Panc1 (cell line): ENCODE measurements around the gene AIG1. TPM values are rescaled to one million over a fixed set of nuclear protein-coding genes. Genes with fewer than 3 reads are reported as not detected.

Source experiments
- ATAC-seq: fragments of 200-7000 bp; cut with Tn5 transposase; 2 replicates; pipeline ENCODE4 v1.9.1; 2020; ENCODE audit warnings: mild to moderate bottlenecking, moderate library complexity
- BruUV-seq: library from RNA; stranded (reverse); fragments of 400-500 nt; replicated peaks from 2 replicates; lab custom pipeline; 2021; lab: Mats Ljungman, UMichigan
- CTCF ChIA-PET: fragments of 300-600 bp; sonication (Branson Sonifier 250); formaldehyde crosslinking; loops from one replicate; lab custom pipeline; 2022; ENCODE audit warnings: antibody characterized with exemption; lab: Charles Lee
- POLR2A ChIA-PET: fragments of 300-600 bp; sonication (Branson Sonifier 250); formaldehyde crosslinking; loops from one replicate; lab custom pipeline; 2022; ENCODE audit warnings: antibody characterized with exemption; lab: Charles Lee
- DNase-seq: peaks from one replicate; pipeline ENCODE4 v3.0.0-alpha.2; 2010; ENCODE audit warnings: low read depth, low spot score
- H3K27ac ChIP-seq: 2 replicates; pipeline ENCODE4 v1.5.1; 2011; ENCODE audit warnings: mild to moderate bottlenecking, low read length, inconsistent platforms
- H3K27me3 ChIP-seq: fragments of 200-500 bp; sonication (Bioruptor generic); 2 replicates; pipeline ENCODE4 v1.6.0; 2014; ENCODE audit warnings: low read length, inconsistent platforms; ENCODE audit not compliant: control insufficient read depth, insufficient read depth
- H3K36me3 ChIP-seq: fragments of 200-500 bp; sonication (Bioruptor generic); 2 replicates; pipeline ENCODE4 v1.5.1; 2014; ENCODE audit warnings: inconsistent platforms, mild to moderate bottlenecking, low read length, moderate library complexity; ENCODE audit not compliant: control insufficient read depth, insufficient read depth
- H3K4me1 ChIP-seq: 2 replicates; pipeline ENCODE4 v1.5.1; 2011; ENCODE audit warnings: inconsistent platforms, mild to moderate bottlenecking, low read length, moderate library complexity; ENCODE audit not compliant: control insufficient read depth, insufficient read depth
- H3K4me3 ChIP-seq, 2 experiments: 2 replicates each; pipeline ENCODE4 v1.5.1; 2011 to 2012; ENCODE audit warnings: low read depth in 2 of 2, low read length in 2 of 2, mild to moderate bottlenecking in 2 of 2, inconsistent platforms in 1 of 2, moderate library complexity in 1 of 2
- H3K9me3 ChIP-seq: fragments of 200-500 bp; sonication (Bioruptor generic); 2 replicates; pipeline ENCODE4 v1.5.1; 2014; ENCODE audit warnings: low read depth, mild to moderate bottlenecking, inconsistent platforms, low read length, moderate library complexity; ENCODE audit not compliant: control insufficient read depth, insufficient read depth
- POLR2AphosphoS5 ChIP-seq: IDR thresholded peaks from 2 replicates; pipeline ENCODE4 v1.6.1; 2012; ENCODE audit warnings: mild to moderate bottlenecking, low read depth, low read length, moderate library complexity
- REST ChIP-seq, 2 experiments: IDR thresholded peaks; 2 replicates each; pipeline ENCODE4 v1.6.1; 2011 to 2012; ENCODE audit warnings: low read depth in 2 of 2, control low read depth in 1 of 2, low read length in 1 of 2, mild to moderate bottlenecking in 1 of 2, moderate library complexity in 1 of 2; ENCODE audit not compliant: insufficient read depth in 1 of 2
- SIN3A ChIP-seq: IDR thresholded peaks from 2 replicates; pipeline ENCODE4 v1.6.1; 2012; ENCODE audit warnings: low read depth, mild to moderate bottlenecking, low read length, moderate library complexity, borderline replicate concordance; ENCODE audit not compliant: insufficient read depth
- TCF7L2 ChIP-seq: IDR thresholded peaks from 2 replicates; pipeline ENCODE4 v1.6.1; 2011; ENCODE audit warnings: mild to moderate bottlenecking, low read depth, low read length, inconsistent platforms
- in situ Hi-C: cut with HindIII; loops from 2 replicates; pipeline ENCODE4 v1.10.0; 2016; ENCODE audit warnings: low sequenced_read_pairs, low pct_unique_long_range_greater_than_20kb
- intact Hi-C: fragments of 100-400 bp; cut with micrococcal nuclease; formaldehyde crosslinking; loops from one replicate; pipeline ENCODE4 v1.10.0; 2022; ENCODE audit not compliant: unreplicated experiment
- total RNA-seq: library from RNA; stranded (reverse); gene quantifications from one replicate; pipeline ENCODE4 v1.2.1, GENCODE V29; 2021; ENCODE audit not compliant: unreplicated experiment
- TF ChIP-seq, protein P1 (sequence below): fragments of 450-650 bp; IDR thresholded peaks from 2 replicates; pipeline ENCODE4 v1.5.1; 2017; ENCODE audit warnings: mild to moderate bottlenecking

The AIG1 gene
- total RNA-seq, 1 experiment from 2014 or later = 23.9 TPM

DNA sequence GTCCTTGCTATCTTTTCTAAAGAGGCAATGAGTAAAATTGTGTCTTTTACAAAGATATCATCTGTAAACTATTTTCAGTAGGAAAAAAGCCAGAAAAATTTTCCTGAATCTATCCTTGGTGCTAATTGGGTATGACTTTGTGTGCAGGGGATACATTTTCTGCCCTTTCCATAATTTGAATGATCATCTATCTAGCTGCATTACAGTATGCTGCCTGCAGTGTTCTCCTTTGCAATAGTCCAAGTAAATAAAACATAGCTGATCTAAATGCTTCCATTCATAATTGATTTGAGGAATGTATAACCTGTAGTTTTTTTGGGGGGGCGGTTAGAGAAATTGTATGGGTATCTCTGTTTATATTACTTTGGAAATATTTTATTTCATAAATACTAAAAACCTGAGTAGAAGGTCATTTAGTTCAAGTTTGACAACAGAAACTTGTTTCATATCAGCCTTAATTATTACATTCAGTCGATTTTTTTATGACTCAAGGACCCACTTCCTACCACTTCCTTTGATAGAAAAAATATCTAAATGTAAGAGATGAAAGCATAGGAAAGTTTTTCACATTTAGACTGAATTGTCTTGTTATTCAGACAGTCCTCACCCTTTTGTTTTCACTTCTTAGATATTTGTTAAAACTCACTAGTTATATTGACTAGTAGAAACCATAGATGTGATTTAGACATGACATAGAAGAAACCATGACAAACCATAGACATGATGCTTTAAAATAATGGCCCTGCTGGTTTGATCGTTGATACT is 75.3 kb downstream of the AIG1 start:
- POLR2A ChIA-PET = no interaction called here
- ATAC-seq (no peak), DNase-seq (no peak)
- Histone ChIP-seq H3K9me3 (peaks cover 14% of the 10 kb centered on the region; the same call in 1 of the 2 replicates), H3K27ac (no peak overlapping the region), H3K4me3 (no peak overlapping the region), H3K4me1 (no peaks in the 10 kb centered on the region), H3K36me3 (no peaks in the 10 kb centered on the region), H3K27me3 (no peaks in the 10 kb centered on the region)
- TF ChIP-seq, protein P1, sequence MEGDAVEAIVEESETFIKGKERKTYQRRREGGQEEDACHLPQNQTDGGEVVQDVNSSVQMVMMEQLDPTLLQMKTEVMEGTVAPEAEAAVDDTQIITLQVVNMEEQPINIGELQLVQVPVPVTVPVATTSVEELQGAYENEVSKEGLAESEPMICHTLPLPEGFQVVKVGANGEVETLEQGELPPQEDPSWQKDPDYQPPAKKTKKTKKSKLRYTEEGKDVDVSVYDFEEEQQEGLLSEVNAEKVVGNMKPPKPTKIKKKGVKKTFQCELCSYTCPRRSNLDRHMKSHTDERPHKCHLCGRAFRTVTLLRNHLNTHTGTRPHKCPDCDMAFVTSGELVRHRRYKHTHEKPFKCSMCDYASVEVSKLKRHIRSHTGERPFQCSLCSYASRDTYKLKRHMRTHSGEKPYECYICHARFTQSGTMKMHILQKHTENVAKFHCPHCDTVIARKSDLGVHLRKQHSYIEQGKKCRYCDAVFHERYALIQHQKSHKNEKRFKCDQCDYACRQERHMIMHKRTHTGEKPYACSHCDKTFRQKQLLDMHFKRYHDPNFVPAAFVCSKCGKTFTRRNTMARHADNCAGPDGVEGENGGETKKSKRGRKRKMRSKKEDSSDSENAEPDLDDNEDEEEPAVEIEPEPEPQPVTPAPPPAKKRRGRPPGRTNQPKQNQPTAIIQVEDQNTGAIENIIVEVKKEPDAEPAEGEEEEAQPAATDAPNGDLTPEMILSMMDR = no peak
- TF ChIP-seq SIN3A (no peak), TCF7L2 (no peak), REST (IDR thresholded peaks at IDR 0.05; ENCODE audit: insufficient read depth in 1 of 2, low read depth in 2 of 2, low read length in 1 of 2) (no peak), POLR2AphosphoS5 (no peak)
- no TSS peak for BruUV-seq
- intact Hi-C loops (no loop called here), in situ Hi-C loops (no loop called here)
- CTCF ChIA-PET = no interaction called here

DNA sequence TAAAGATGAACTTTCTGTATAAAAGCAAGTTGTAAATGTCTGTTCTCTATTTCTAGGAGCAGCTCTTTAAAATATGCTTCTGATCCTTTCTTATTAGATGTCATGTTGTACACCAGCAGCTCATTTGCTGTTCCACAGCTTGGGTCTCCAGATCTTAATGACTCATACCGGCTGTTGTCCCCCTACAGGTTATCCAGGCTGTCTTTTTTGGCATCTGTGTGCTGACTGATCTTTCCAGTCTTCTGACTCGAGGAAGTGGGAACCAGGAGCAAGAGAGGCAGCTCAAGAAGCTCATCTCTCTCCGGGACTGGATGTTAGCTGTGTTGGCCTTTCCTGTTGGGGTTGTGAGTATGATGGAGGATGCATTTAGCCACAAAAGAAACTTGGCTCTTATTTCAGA is 76.0 kb downstream of the AIG1 start:
- Histone ChIP-seq H3K4me3 (no peak overlapping the region), H3K27me3 (no peaks in the 10 kb centered on the region), H3K9me3 (peaks cover 7% of the 10 kb centered on the region; the same call in 1 of the 2 replicates), H3K27ac (no peak overlapping the region), H3K36me3 (no peaks in the 10 kb centered on the region), H3K4me1 (no peaks in the 10 kb centered on the region)
- TF ChIP-seq SIN3A = no peak
- in situ Hi-C loops = no loop called here
- DNase-seq (no peak), ATAC-seq (no peak)
- ChIA-PET CTCF (no interaction called here), POLR2A (no interaction called here)
- intact Hi-C loops = no loop called here
- no TSS peak for BruUV-seq

DNA sequence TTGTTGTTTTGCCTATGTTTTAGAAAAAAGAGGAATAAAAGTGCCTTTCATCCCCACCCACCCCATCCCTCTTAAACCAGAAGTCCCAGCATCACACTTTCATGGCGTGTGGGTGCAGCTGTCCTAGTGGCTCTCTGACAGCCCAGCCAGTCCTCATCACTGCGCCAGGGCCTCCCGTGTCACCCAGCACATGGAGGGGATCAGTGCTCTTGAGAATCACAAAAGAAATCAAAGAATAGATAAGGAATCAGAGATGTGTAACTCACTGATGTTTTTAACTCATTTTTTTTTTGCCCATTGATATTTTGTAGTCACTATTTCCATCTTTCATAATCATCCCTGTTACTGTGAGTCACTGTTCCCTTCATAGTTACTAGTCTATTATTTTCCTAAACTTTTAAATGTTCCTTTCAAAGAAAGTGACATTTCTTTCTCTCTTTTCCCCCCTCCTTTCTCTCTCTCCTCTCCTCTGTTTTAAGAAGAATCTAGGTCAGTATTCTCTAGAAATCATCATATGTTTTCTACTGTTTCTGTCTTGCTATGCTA is 78.6 kb downstream of the AIG1 start:
- Histone ChIP-seq H3K27me3 (no peaks in the 10 kb centered on the region), H3K4me3 (no peak overlapping the region), H3K9me3 (no peaks in the 10 kb centered on the region), H3K27ac (no peak overlapping the region), H3K4me1 (no peaks in the 10 kb centered on the region), H3K36me3 (no peaks in the 10 kb centered on the region)
- no TSS peak for BruUV-seq
- DNase-seq (no peak), ATAC-seq (no peak)
- TF ChIP-seq POLR2AphosphoS5 (no peak), SIN3A (no peak), TCF7L2 (no peak), REST (IDR thresholded peaks at IDR 0.05; ENCODE audit: insufficient read depth in 1 of 2, low read depth in 2 of 2, low read length in 1 of 2) (no peak)
- TF ChIP-seq, protein P1 = no peak
- ChIA-PET POLR2A (no interaction called here), CTCF (interaction anchor here (0.6 kb wide), 1 partner anchor 805 kb away, joined by 3 read pairs; no protein-coding TSS in a partner anchor)
- intact Hi-C loops = no loop called here
- in situ Hi-C loops = no loop called here
